Sigmoid colon (tissue), 4 donors: ENCODE measurements around the gene OAS3.

Experiments used
- CTCF ChIP-seq, 4 experiments: fragments of 450-650 bp in 3 of 4; fragments of 200-600 bp in 1 of 4; IDR thresholded peaks; one replicate each; pipeline ENCODE4 v1.5.1; 2016 to 2019; ENCODE audit warnings: antibody characterized with exemption in 4 of 4, mild to moderate bottlenecking in 3 of 4, moderate library complexity in 2 of 4
- EP300 ChIP-seq, 4 donors: sonication (generic); formaldehyde crosslinking; IDR thresholded peaks; one replicate each; pipeline ENCODE4 v1.6.1; 2017; ENCODE audit warnings: antibody characterized with exemption in 4 of 4
- POLR2A ChIP-seq, 2 donors: fragments of 450-650 bp; IDR thresholded peaks; one replicate each; pipeline ENCODE4 v1.6.1; 2016; ENCODE audit warnings: antibody characterized with exemption in 2 of 2, mild to moderate bottlenecking in 2 of 2, moderate library complexity in 2 of 2
- POLR2AphosphoS5 ChIP-seq, 4 donors: sonication (generic); formaldehyde crosslinking; IDR thresholded peaks; one replicate each; pipeline ENCODE4 v1.6.1; 2017; ENCODE audit warnings: antibody characterized with exemption in 4 of 4

- TF ChIP-seq CTCF (IDR thresholded peaks at IDR 0.05), result no peak
- TF ChIP-seq EP300 (IDR thresholded peaks at IDR 0.05), result no peak
- no peak for TF ChIP-seq POLR2A (IDR thresholded peaks at IDR 0.05)
- TF ChIP-seq POLR2AphosphoS5 (IDR thresholded peaks at IDR 0.05), result no peak
These were observed 35.6 kb downstream of the OAS3 start for GRCh38 chr12:112973818-112974231.
